ENCODE data around the gene CFAP299.

DNA sequence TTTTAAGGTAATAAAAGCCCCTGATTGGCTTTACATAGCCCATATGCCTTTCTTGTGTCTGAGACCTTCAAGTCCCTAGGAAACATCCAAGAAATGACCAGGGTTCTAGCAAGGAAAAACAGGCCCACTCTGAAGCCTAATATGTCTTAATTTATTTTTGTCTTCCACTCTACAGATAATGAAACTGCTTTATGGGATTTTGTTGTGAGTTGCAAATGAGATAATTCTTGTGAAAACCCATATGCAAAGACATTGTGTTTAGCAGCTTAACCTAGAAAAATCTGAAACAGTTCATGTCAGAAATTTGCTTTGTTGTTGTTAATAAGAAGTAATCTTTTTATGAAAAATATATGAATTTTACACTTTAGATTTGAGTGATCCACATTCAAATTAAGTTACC is 504.3 kb downstream of the CFAP299 start:
- TF ChIP-seq RAD21 (IDR thresholded peaks at IDR 0.05; ENCODE audit: low read depth) (no peak), EZH2phosphoT487 (IDR thresholded peaks at IDR 0.05; ENCODE audit: borderline replicate concordance) (no peak), CTCF (IDR thresholded peaks at IDR 0.05 in 2 of 3, conservative IDR thresholded peaks at IDR 0.05 in 1 of 3; ENCODE audit: borderline replicate concordance in 1 of 3, insufficient read depth in 1 of 3, low read depth in 2 of 3, low read length in 2 of 3) (no peak), TCF7L2 (IDR thresholded peaks at IDR 0.05; ENCODE audit: borderline replicate concordance, extremely low read depth, insufficient read depth, insufficient read length) (no peak)

Measured in HCT116 (cell line).